HepG2 (cell line): Measurements from ENCODE around the gene TERB2.
"Not testable (repeated sequence)": the region's sequence is repeated elsewhere in the genome, so short reads cannot be mapped to it uniquely, and the experiment has no call there.

ENCODE experiments used
- E2F5 ChIP-seq: sonication (generic); formaldehyde crosslinking; conservative IDR thresholded peaks from 2 replicates; pipeline ENCODE4 v1.4.0; 2020; ENCODE audit warnings: missing genetic modification reagents
- POLR2A ChIP-seq, 2 experiments: IDR thresholded peaks; 2 replicates each; pipeline ENCODE4 v1.6.1; 2011; ENCODE audit warnings: low read depth in 2 of 2, low read length in 2 of 2, mild to moderate bottlenecking in 1 of 2, moderate library complexity in 1 of 2; ENCODE audit not compliant: insufficient read depth in 1 of 2
- TAF1 ChIP-seq: sonication (generic); formaldehyde crosslinking; IDR thresholded peaks from 2 replicates; pipeline ENCODE4 v1.4.0; 2020; ENCODE audit warnings: missing genetic modification reagents
- ZBTB39 ChIP-seq: sonication (generic); formaldehyde crosslinking; IDR thresholded peaks from 2 replicates; pipeline ENCODE4 v1.5.0; 2020; ENCODE audit warnings: missing genetic modification reagents
- ZFAT ChIP-seq: sonication (generic); formaldehyde crosslinking; conservative IDR thresholded peaks from 2 replicates; pipeline ENCODE4 v1.8.1; 2023; ENCODE audit warnings: missing genetic modification reagents, inconsistent platforms

- TF ChIP-seq ZBTB39 (CRISPR knock-in tag); E2F5 (CRISPR knock-in tag); POLR2A (IDR thresholded peaks at IDR 0.05; ENCODE audit: insufficient read depth in 1 of 2, low read depth in 2 of 2, low read length in 2 of 2); ZFAT; TAF1 (CRISPR knock-in tag): not testable (repeated sequence)
Measured at GRCh38 chr15:44988184-44988869, 31.8 kb downstream of the TERB2 start.
